Activated T-cell treated with anti-CD3 and anti-CD28 coated beads for 4 hours (primary cell): ENCODE results near the gene SOX6.
"Not testable (repeated sequence)": the region's sequence is repeated elsewhere in the genome, so short reads cannot be mapped to it uniquely, and the experiment has no call there.

Experiments used
- DNase-seq: peaks from one replicate; pipeline ENCODE4 v3.0.0-alpha.2; 2020

The SOX6 gene

DNA sequence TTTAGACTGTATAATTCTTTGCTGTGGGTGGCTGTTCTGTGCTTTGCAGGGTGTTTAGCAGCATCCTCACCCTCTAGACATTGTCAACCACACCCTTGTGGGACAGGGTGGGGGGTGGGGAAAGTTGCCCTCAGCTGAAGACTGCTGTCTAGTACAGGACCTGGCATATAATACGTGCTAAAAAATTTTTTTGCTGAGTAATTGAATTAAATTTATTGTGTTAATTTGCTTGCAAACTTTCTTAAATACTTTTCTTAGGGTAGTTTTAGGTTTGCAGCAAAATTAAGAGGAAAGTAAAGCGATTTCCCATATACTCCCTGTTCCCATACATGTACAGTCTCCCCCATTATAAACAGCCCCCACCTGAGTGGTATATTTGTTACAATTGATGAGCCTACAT is 268.5 kb downstream of the SOX6 start:
- no peak for DNase-seq

DNA sequence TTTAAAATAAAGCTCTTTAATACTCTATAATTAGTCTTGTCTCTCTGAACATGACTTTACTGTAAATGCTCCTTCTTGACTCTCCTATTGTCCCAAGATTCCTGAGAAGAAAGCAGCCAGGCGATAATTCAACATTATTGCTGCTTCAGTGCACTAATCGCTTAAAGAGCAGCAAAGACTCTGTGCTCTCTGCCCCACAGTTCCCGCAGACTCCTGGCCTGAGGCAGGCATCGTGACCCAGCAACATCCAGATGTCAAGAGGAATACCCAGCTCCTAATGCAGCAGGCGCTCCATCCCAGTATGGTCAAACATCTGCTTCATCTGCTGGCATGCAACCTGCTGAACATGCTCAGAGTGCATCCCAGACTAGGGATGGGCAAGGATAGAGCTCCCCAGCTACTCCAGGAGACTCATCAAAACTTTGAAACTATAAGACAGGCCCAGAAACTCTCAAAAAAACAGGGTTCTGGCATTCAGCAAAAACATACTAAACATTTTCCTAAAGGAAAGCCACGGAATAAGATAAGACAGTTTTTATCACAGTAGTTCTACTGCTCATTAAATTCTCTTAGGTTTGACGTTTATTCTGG is 270.0 kb downstream of the SOX6 start:
- no peak for DNase-seq

- DNase-seq: no peak
Observed at GRCh38 chr11:16082095-16083055, 274.0 kb downstream of the SOX6 start.

GRCh38 chr11:16081382-16082094 is 274.8 kb downstream of the SOX6 start:
- no peak for DNase-seq

DNA sequence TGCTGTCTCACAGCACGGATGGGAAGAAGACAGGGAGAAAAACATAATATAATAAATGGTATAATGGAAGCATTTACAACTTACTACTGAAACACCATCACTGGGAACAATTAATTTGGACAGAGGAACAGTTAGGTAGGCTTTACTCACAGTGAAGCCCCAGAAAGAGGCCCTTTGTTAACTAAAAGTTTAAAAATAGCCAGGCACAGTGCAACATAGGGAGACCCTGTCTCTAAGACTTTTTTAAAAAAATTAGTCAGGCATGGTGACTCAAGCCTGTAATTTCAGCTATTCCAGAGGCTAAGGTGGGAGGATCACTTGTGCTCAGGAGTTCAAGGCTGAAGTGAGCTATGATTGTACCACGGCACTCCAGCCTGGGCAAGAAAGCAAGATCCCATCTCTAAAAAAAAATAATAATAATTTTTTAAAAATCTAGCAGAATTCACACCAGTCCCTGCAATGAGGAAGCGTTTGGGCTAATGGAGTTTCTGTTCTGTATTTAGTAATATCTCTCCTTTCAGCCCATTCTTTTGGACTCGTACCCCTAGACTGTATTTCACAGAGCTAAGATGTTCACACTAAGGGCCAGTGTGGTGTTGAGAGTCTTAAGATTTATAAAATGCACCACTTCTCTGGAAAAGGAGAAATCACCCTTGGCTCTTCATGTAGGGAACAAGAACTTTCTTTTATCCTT is 275.5 kb downstream of the SOX6 start:
- DNase-seq: no peak

- DNase-seq: no peak
Observed at GRCh38 chr11:16078936-16079335, 277.4 kb downstream of the SOX6 start.

DNA sequence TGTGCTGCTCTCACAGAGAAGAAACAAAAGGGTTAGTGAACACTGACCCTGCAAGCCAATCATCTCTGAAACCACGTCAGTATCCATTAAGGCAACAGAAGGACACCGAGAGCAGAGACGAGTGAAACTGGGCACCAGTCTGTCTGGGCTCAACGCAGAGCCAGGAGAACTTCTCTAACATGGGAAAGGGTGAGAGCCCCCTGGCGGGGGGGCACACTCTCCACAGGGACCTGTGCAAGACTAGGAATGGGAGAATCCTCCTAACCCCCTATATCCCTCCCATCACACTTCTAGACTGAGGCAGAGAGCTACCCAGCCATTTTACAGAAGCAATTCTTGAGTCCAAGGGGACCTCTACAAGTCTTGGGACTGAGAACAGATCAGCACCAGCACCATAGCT is 285.8 kb downstream of the SOX6 start:
- DNase-seq: no peak

- not testable (repeated sequence) for DNase-seq
Observed at GRCh38 chr11:16067268-16067667, 289.1 kb downstream of the SOX6 start.

DNA sequence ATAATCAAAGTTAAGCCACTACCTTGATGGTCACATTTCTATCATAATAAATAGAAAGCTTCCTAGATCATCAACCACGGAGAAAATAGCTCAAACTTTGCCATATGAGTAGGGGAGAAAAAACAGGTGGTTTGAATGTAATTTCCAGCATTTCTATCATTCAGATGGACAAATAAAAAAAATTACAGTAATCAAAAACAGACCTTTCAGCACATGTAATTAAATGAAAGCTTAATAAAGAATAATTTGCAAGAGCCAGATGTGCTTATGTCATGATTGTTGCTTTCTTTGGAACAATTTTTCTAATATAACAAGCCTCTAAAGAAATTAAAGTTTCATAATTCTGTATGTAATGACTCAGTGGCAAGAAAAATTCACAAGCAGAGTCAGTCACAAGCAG is 297.0 kb downstream of the SOX6 start:
- DNase-seq: no peak

DNA sequence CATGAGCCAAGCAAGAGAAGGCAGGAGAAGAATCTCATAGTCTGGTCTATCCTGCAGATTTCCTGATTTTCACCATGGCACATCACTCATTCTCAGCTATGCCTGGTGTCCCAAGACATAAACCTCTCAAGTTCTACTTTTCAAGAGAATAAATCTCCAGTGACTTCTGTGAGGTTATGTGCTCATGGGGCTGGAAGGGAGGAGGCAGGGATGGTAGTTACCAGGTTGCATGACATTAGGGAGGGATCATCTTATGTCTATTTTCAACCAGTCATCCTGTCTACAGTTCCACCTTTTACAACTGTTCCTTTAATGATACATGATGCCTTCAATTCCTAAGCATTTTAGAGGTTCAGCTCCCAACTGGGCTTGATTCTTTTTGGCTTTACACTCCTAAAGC is 297.7 kb downstream of the SOX6 start:
- no peak for DNase-seq

DNA sequence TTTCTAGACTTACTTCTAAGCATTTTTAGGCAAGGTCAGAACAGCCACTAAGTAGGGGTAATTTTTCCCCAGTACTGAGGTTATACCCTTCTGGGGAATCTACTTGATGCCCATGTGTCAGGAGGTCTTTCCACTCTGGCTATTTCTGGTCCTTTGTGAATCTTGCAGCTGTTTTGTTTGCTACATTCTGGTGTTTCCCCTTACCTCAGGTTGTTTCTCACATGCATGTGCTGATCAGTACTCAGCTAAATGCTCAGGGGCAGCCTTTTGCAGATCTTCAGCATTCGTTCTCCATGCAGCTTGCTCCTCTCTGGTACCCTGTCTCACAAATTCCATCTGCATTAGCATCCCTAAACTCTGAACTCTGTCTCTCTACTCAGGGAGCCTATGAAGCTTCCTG is 303.6 kb downstream of the SOX6 start:
- no peak for DNase-seq

GRCh38 chr11:16049611-16050010 is 306.7 kb downstream of the SOX6 start:
- no peak for DNase-seq

DNA sequence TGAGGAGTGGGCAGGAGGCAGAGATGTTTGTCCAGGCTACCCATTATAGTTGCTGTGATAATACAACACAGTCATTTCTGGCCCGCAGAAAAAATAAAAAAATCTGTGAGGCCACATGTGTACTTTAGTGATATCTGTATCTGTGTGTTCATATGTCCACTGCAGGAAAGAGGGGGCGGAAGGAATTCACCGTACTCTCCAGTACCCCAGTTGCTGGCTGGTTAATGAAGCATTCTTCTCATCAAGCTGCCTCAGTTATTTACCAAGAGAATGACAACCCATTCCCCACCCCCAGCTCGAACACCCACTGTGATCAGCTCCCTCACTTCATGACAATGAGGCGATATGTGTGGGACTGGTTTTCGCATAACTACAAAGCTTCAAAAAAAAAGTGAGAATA is 309.3 kb downstream of the SOX6 start:
- no peak for DNase-seq

- no peak for DNase-seq
Observed at GRCh38 chr11:16043617-16044016, 312.7 kb downstream of the SOX6 start.

- DNase-seq: no peak
Observed at GRCh38 chr11:16041207-16041606, 315.1 kb downstream of the SOX6 start.

DNA sequence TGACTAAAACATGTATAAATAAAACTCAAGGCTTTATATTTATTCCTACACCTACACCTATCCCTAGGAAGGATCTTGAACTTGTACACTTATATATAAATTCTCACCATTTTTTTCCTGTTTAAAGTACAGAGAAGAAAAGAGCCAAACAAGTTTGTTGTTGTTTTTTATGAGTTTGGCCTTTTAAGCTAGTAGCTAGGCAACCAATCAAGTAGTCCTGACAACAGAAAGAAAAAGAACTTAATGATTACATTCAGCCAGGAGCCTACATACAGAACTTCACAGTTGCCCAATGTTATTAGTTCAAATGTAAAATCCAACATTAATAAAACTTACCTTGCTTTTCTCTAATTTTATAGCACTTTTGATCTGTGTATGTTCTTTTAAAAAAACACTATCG is 316.2 kb downstream of the SOX6 start:
- no peak for DNase-seq

DNA sequence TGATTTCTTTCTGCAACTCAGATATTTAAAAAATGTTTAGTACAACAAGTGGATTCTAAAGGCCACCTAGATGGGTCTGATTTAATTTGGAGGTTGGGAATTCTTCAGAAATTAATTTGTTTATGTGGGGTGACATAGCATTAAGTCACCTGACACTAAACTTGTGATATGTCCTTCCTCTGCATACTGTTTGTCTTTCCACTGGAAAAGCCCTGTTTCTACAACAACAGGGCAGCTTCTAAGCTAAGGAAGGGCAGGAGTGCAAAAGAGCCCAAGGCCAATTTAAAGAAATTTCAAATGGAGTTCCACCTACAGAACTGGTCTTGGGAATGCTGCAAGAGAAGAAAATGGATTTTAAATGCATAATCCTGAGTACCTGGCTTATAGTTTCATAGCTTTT is 319.2 kb downstream of the SOX6 start:
- no peak for DNase-seq

DNA sequence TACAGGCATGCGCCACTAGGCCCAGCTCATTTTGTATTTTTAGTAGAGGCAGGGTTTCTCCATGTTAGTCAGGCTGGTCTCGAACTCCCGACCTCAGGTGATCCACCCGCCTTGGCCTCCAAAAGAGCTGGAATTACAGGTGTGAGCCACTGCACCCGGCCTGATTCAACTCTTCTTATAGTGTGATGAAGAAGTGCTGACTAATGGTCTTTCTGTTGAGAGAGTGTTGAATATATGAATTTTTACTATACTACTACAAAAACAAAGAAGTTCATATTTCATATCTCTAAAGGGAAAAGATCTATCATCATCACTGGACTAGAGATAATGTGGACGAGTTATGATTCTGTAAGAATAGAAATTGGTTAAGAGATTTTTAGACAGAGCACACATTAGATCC is 320.1 kb downstream of the SOX6 start:
- DNase-seq: no peak

DNA sequence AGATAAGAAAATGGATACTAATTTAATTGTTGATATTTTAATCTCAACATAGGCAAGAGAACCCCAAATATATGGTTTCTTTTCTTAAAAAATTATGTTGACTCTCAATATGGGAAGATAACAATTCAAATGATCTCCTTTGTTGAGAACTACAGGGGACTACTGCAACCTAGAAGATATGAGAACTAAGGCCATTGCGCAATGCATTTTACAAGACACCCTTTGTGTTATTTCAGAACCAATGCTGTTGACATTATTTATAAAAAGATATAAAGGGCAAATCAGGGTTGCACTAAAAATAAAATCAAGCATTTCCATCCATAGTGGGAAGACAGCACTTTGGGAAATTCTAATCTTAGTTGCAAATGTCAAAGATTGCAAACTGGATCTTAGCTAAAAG is 322.3 kb downstream of the SOX6 start:
- DNase-seq: no peak

- no peak for DNase-seq
Observed at GRCh38 chr11:16032974-16033373, 323.4 kb downstream of the SOX6 start.

DNA sequence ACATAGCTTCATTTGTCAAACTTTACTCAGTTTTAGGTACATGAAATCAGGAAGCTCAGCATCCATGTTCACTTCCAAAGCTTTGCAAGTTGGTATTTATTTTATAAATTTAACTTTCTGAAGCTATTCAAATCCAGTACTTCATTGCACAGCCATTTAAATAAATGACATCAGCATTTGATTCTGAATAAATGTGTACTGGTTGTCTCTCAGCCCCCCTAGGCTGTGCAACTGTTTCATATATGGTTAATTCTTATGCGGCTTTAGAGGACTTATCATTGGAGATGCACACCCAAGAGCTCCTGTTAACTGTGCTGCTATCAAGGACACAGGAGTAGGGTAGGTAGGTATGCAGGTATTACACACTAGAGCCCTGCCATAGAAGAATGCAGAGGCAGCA is 325.1 kb downstream of the SOX6 start:
- no peak for DNase-seq

DNA sequence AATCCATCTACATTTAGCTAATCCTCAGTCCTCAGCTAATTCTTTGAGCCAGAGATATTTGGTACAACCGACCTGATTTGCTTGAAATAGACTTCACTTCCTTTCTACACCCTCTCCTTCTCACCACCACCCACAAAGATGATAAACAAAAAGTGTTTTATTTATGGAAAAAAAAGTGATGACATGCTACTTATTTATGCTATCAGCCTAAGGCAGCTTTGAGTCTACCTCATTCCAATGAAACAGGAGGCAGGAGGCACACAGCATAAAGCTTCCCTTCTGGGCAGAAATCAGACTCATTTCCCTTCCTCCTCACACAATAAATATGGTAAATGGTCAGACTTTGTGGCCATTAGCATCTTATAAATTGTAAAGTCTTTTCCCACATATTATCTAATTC is 325.7 kb downstream of the SOX6 start:
- DNase-seq: no peak

DNA sequence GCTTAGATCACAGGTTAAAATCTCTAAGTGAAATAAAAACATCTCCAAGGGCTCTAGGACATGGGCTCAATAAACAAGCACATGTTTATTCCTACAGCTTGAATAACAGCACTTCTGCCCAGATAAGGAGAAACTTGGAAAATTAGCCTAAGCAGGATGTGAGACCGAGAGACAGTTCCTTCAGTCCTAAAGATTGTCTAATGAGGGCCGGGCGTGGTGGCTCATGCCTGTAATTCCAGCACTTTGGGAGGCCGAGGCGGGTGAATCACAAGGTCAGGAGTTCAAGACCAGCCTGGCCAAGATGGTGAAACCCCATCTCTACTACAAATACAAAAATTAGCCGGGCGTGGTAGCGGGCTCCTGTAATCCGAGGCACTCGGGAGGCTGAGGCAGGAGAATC is 327.2 kb downstream of the SOX6 start:
- DNase-seq: not testable (repeated sequence)
